Vagina (tissue), 2 donors: ENCODE data around the gene ZNF189. TPM values are rescaled to one million over a fixed set of nuclear protein-coding genes. Genes with fewer than 3 reads are reported as not detected.
"Not testable (repeated sequence)": the region's sequence is repeated elsewhere in the genome, so short reads cannot be mapped to it uniquely, and the experiment has no call there.

Source experiments
- DNase-seq, 2 donors: peaks; one replicate each; pipeline ENCODE4 v3.0.0-alpha.2; 2017; ENCODE audit errors: extremely low spot score in 2 of 2
- H3K27ac ChIP-seq: fragments of 200-600 bp; sonication (generic); one replicate; pipeline ENCODE4 v1.5.1; 2019
- H3K27me3 ChIP-seq: fragments of 200-600 bp; sonication (generic); one replicate; pipeline ENCODE4 v1.5.1; 2019
- H3K36me3 ChIP-seq, 2 donors: fragments of 200-600 bp; sonication (generic); one replicate each; pipeline ENCODE4 v1.5.1; 2017 to 2019
- H3K4me1 ChIP-seq: fragments of 200-600 bp; sonication (generic); one replicate; pipeline ENCODE4 v1.5.1; 2019
- H3K4me3 ChIP-seq, 2 donors: fragments of 200-600 bp; sonication (generic); 1 replicate in 1 of 2; 2 replicates in 1 of 2; pipeline ENCODE4 v1.5.1; 2016 to 2019
- H3K9me3 ChIP-seq: fragments of 200-600 bp; sonication (generic); one replicate; pipeline ENCODE4 v1.5.1; 2019
- CTCF ChIP-seq, 3 experiments: fragments of 450-650 bp in 2 of 3; fragments of 200-600 bp in 1 of 3; sonication (generic) in 1 of 3; IDR thresholded peaks; one replicate each; pipeline ENCODE4 v1.5.1; 2017 to 2019; ENCODE audit warnings: antibody characterized with exemption in 3 of 3, mild to moderate bottlenecking in 2 of 3, moderate library complexity in 2 of 3
- POLR2A ChIP-seq, 2 donors: fragments of 450-650 bp; IDR thresholded peaks; one replicate each; pipeline ENCODE4 v1.6.1; 2017; ENCODE audit warnings: antibody characterized with exemption in 2 of 2, mild to moderate bottlenecking in 2 of 2, moderate library complexity in 2 of 2
- POLR2AphosphoS5 ChIP-seq, 2 donors: sonication (generic); formaldehyde crosslinking; IDR thresholded peaks; one replicate each; pipeline ENCODE4 v1.9.0; 2017; ENCODE audit warnings: antibody characterized with exemption in 2 of 2, mild to moderate bottlenecking in 2 of 2, low read depth in 1 of 2; ENCODE audit not compliant: insufficient read depth in 1 of 2
- intact Hi-C: fragments of 100-400 bp; cut with DNase I; formaldehyde crosslinking; loops from one replicate; pipeline ENCODE4 v1.15.1; 2023
- total RNA-seq: library from RNA; depleted of rRNA; stranded (reverse); fragments of >200 nt; gene quantifications from one replicate; pipeline ENCODE4 v1.2.3, GENCODE V29; 2016

ZNF189 gene
- total RNA-seq, 1 donor from 2014 or later = 12.5 TPM

- DNase-seq = no peak
- Histone ChIP-seq H3K36me3 (no peaks in the 10 kb centered on the region), H3K27ac (no peak overlapping the region), H3K4me1 (no peaks in the 10 kb centered on the region), H3K27me3 (no peaks in the 10 kb centered on the region), H3K9me3 (no peaks in the 10 kb centered on the region), H3K4me3 (no peak overlapping the region)
- no peak for TF ChIP-seq CTCF (IDR thresholded peaks at IDR 0.05)
- TF ChIP-seq POLR2A (IDR thresholded peaks at IDR 0.05) = no peak
- TF ChIP-seq POLR2AphosphoS5 (IDR thresholded peaks at IDR 0.05; ENCODE audit: insufficient read depth in 1 of 2, low read depth in 1 of 2) = no peak
- intact Hi-C loops = no loop called here
These were observed 22.4 kb upstream of the ZNF189 start for GRCh38 chr9:101376111-101376848.

GRCh38 chr9:101380295-101380694 is 18.4 kb upstream of the ZNF189 start:
- no peaks in the 10 kb centered on the region for H3K27me3 ChIP-seq
- TF ChIP-seq CTCF (IDR thresholded peaks at IDR 0.05) (no peak), POLR2AphosphoS5 (IDR thresholded peaks at IDR 0.05; ENCODE audit: insufficient read depth in 1 of 2, low read depth in 1 of 2) (no peak), POLR2A (IDR thresholded peaks at IDR 0.05) (no peak)
- intact Hi-C loops = no loop called here
- no peaks in the 10 kb centered on the region for H3K4me1 ChIP-seq
- no peak for DNase-seq
- no peaks in the 10 kb centered on the region for H3K9me3 ChIP-seq
- H3K4me3 ChIP-seq = no peak overlapping the region
- no peak overlapping the region for H3K27ac ChIP-seq
- no peaks in the 10 kb centered on the region for H3K36me3 ChIP-seq

GRCh38 chr9:101381118-101381517 is 17.5 kb upstream of the ZNF189 start:
- Histone ChIP-seq H3K27ac (no peak overlapping the region), H3K36me3 (no peaks in the 10 kb centered on the region), H3K4me3 (no peak overlapping the region), H3K9me3 (no peaks in the 10 kb centered on the region), H3K4me1 (no peaks in the 10 kb centered on the region), H3K27me3 (no peaks in the 10 kb centered on the region)
- TF ChIP-seq CTCF (IDR thresholded peaks at IDR 0.05) = no peak
- no peak for TF ChIP-seq POLR2A (IDR thresholded peaks at IDR 0.05)
- TF ChIP-seq POLR2AphosphoS5 (IDR thresholded peaks at IDR 0.05; ENCODE audit: insufficient read depth in 1 of 2, low read depth in 1 of 2) = no peak
- intact Hi-C loops = no loop called here
- no peak for DNase-seq

- H3K27me3 ChIP-seq = no peaks in the 10 kb centered on the region
- H3K4me3 ChIP-seq = no peak overlapping the region
- no peaks in the 10 kb centered on the region for H3K9me3 ChIP-seq
- H3K27ac ChIP-seq = no peak overlapping the region
- intact Hi-C loops = no loop called here
- H3K4me1 ChIP-seq = no peaks in the 10 kb centered on the region
- DNase-seq = no peak
- no peak for TF ChIP-seq CTCF (IDR thresholded peaks at IDR 0.05)
- H3K36me3 ChIP-seq = no peaks in the 10 kb centered on the region
These were observed 16.8 kb upstream of the ZNF189 start for GRCh38 chr9:101381833-101382342.

GRCh38 chr9:101383361-101383760 is 15.3 kb upstream of the ZNF189 start:
- Histone ChIP-seq H3K36me3 (no peaks in the 10 kb centered on the region), H3K4me1 (no peaks in the 10 kb centered on the region), H3K27ac (no peak overlapping the region), H3K9me3 (no peaks in the 10 kb centered on the region), H3K4me3 (no peak overlapping the region), H3K27me3 (no peaks in the 10 kb centered on the region)
- TF ChIP-seq CTCF (IDR thresholded peaks at IDR 0.05) = no peak
- TF ChIP-seq POLR2A (IDR thresholded peaks at IDR 0.05) = no peak
- no peak for TF ChIP-seq POLR2AphosphoS5 (IDR thresholded peaks at IDR 0.05; ENCODE audit: insufficient read depth in 1 of 2, low read depth in 1 of 2)
- no peak for DNase-seq
- intact Hi-C loops = no loop called here

- H3K27me3 ChIP-seq, intact Hi-C loops, H3K9me3 ChIP-seq, DNase-seq, H3K4me1 ChIP-seq, H3K4me3 ChIP-seq, H3K27ac ChIP-seq: not testable (repeated sequence)
- peaks cover 0 to 11% of the 10 kb centered on the region in 2 donors for H3K36me3 ChIP-seq
These were observed 13.6 kb upstream of the ZNF189 start, which contains the start of gene BAAT for GRCh38 chr9:101384873-101385536. Gene BAAT (minus strand): TSS chr9:101385006. CDS start chr9:101371404, 13,602 bp downstream.
